ENCODE results near the gene NCK2.

DNA sequence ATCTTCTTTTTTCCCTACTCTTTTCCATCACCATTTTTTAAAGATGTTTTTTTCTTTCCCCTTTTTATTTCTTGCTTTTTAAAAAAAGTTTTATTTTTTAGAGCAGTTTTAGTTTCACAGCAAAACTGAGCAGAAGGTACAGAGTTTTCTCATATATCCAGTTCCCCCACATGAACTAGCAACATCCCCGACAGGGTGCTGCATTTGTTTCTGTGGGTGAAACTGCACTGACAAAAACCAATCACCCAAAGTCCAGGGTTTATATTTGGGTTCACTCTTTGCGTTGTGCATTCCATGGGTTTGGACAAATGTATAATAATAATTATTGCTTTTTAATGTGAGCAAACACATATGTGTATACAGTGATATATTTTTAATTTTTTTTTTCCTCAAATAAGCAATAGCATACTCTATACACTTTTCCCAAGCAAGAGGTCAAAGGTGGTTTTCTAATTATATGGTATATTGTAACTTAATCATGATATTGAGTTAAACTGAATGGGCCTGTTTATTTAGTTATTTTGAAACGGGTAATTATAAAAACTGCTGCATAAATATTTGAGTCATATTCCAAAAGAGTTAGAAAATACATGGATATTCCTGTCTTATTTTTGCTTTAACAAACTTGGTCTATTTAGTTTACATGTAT, 50.3 kb downstream of the NCK2 start:
- TF ChIP-seq CREB1 (CRISPR knock-in tag; IDR thresholded peaks at IDR 0.05) = no peak
- TF ChIP-seq, protein P1, sequence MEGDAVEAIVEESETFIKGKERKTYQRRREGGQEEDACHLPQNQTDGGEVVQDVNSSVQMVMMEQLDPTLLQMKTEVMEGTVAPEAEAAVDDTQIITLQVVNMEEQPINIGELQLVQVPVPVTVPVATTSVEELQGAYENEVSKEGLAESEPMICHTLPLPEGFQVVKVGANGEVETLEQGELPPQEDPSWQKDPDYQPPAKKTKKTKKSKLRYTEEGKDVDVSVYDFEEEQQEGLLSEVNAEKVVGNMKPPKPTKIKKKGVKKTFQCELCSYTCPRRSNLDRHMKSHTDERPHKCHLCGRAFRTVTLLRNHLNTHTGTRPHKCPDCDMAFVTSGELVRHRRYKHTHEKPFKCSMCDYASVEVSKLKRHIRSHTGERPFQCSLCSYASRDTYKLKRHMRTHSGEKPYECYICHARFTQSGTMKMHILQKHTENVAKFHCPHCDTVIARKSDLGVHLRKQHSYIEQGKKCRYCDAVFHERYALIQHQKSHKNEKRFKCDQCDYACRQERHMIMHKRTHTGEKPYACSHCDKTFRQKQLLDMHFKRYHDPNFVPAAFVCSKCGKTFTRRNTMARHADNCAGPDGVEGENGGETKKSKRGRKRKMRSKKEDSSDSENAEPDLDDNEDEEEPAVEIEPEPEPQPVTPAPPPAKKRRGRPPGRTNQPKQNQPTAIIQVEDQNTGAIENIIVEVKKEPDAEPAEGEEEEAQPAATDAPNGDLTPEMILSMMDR (IDR thresholded peaks at IDR 0.05) = no peak
- TF ChIP-seq ZNF219 (CRISPR knock-in tag; IDR thresholded peaks at IDR 0.05; ENCODE audit: borderline replicate concordance) = no peak
- TF ChIP-seq SP1 (CRISPR knock-in tag; conservative IDR thresholded peaks at IDR 0.05) = no peak
- TF ChIP-seq, protein P2, sequence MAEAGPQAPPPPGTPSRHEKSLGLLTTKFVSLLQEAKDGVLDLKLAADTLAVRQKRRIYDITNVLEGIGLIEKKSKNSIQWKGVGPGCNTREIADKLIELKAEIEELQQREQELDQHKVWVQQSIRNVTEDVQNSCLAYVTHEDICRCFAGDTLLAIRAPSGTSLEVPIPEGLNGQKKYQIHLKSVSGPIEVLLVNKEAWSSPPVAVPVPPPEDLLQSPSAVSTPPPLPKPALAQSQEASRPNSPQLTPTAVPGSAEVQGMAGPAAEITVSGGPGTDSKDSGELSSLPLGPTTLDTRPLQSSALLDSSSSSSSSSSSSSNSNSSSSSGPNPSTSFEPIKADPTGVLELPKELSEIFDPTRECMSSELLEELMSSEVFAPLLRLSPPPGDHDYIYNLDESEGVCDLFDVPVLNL (CRISPR knock-in tag; IDR thresholded peaks at IDR 0.05; ENCODE audit: borderline replicate concordance, low read depth) = no peak
- TF ChIP-seq, protein P3, sequence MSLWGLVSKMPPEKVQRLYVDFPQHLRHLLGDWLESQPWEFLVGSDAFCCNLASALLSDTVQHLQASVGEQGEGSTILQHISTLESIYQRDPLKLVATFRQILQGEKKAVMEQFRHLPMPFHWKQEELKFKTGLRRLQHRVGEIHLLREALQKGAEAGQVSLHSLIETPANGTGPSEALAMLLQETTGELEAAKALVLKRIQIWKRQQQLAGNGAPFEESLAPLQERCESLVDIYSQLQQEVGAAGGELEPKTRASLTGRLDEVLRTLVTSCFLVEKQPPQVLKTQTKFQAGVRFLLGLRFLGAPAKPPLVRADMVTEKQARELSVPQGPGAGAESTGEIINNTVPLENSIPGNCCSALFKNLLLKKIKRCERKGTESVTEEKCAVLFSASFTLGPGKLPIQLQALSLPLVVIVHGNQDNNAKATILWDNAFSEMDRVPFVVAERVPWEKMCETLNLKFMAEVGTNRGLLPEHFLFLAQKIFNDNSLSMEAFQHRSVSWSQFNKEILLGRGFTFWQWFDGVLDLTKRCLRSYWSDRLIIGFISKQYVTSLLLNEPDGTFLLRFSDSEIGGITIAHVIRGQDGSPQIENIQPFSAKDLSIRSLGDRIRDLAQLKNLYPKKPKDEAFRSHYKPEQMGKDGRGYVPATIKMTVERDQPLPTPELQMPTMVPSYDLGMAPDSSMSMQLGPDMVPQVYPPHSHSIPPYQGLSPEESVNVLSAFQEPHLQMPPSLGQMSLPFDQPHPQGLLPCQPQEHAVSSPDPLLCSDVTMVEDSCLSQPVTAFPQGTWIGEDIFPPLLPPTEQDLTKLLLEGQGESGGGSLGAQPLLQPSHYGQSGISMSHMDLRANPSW (CRISPR knock-in tag; conservative IDR thresholded peaks at IDR 0.05; ENCODE audit: low read depth) = no peak
- no peak for TF ChIP-seq JAZF1 (CRISPR knock-in tag; IDR thresholded peaks at IDR 0.05)
- TF ChIP-seq, protein P4, sequence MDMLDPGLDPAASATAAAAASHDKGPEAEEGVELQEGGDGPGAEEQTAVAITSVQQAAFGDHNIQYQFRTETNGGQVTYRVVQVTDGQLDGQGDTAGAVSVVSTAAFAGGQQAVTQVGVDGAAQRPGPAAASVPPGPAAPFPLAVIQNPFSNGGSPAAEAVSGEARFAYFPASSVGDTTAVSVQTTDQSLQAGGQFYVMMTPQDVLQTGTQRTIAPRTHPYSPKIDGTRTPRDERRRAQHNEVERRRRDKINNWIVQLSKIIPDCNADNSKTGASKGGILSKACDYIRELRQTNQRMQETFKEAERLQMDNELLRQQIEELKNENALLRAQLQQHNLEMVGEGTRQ (CRISPR knock-in tag; IDR thresholded peaks at IDR 0.05) = no peak
- TF ChIP-seq GABPB1 (CRISPR knock-in tag; IDR thresholded peaks at IDR 0.05) = no peak
- no peak for TF ChIP-seq TCF7 (CRISPR knock-in tag; IDR thresholded peaks at IDR 0.05; ENCODE audit: low read depth)
- TF ChIP-seq SMAD4 (CRISPR knock-in tag; IDR thresholded peaks at IDR 0.05) = no peak
- TF ChIP-seq, protein P5, sequence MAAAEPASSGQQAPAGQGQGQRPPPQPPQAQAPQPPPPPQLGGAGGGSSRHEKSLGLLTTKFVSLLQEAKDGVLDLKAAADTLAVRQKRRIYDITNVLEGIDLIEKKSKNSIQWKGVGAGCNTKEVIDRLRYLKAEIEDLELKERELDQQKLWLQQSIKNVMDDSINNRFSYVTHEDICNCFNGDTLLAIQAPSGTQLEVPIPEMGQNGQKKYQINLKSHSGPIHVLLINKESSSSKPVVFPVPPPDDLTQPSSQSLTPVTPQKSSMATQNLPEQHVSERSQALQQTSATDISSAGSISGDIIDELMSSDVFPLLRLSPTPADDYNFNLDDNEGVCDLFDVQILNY (CRISPR knock-in tag; IDR thresholded peaks at IDR 0.05) = no peak

Data from WTC11 (cell line).